BJ (cell line): Measurements from ENCODE around the gene LCNL1. TPM values are rescaled to one million over a fixed set of nuclear protein-coding genes. Genes with fewer than 3 reads are reported as not detected.
A peak's percentile ranks its signal among the peaks of the same experiment; 100 is the strongest.

Experiments used
- CTCF ChIA-PET: fragments of 350-600 bp; formaldehyde crosslinking; extraction: SDS; loops from one replicate; lab custom pipeline; 2021; ENCODE audit warnings: antibody characterized with exemption, inconsistent platforms; lab: Yijun Ruan, JAX
- POLR2A ChIA-PET: fragments of 300-600 bp; sonication (Branson Sonifier 250); formaldehyde crosslinking; extraction: SDS; loops from one replicate; lab custom pipeline; 2021; ENCODE audit warnings: antibody characterized with exemption; lab: Charles Lee
- DNase-seq: peaks from one replicate; pipeline ENCODE4 v3.0.0-alpha.2; 2011; ENCODE audit warnings: low read depth
- H3K27me3 ChIP-seq: 2 replicates; pipeline ENCODE4 v1.6.0; 2011; ENCODE audit warnings: low read length; ENCODE audit not compliant: control insufficient read depth, insufficient read depth
- H3K36me3 ChIP-seq: 2 replicates; pipeline ENCODE4 v1.5.1; 2011; ENCODE audit warnings: low read length; ENCODE audit not compliant: control insufficient read depth, insufficient read depth
- H3K4me3 ChIP-seq: 2 replicates; pipeline ENCODE4 v1.5.1; 2011; ENCODE audit warnings: low read depth, mild to moderate bottlenecking, control low read depth, low read length
- CTCF ChIP-seq: IDR thresholded peaks from 2 replicates; pipeline ENCODE4 v1.5.1; 2011; ENCODE audit warnings: low read depth, mild to moderate bottlenecking, control low read depth, inconsistent platforms, low read length, moderate library complexity; ENCODE audit not compliant: insufficient read depth
- polyA plus RNA-seq: library from polyadenylated mRNA; depleted of rRNA; stranded (reverse); fragments of >200 nt; gene quantifications from 2 replicates; pipeline ENCODE4 v1.2.3, GENCODE V29; 2011

The LCNL1 gene
- polyA plus RNA-seq, 1 experiment, result 0.01 TPM

- POLR2A ChIA-PET, result no interaction called here
- H3K4me3 ChIP-seq, result peak overlapping the region; percentile 64
Measured at GRCh38 chr9:137026828-137027227, 44.0 kb downstream of the LCNL1 start.

GRCh38 chr9:137027369-137028262 is 44.8 kb downstream of the LCNL1 start, which contains the start of gene ABCA2:
Gene ABCA2 (minus strand): TSS chr9:137028237. CDS start chr9:137028140, 97 bp downstream.
- POLR2A ChIA-PET, result interaction anchor here (0.6 kb wide), 1 partner anchor 43 kb away, joined by 3 read pairs; no protein-coding TSS in a partner anchor
- CTCF ChIA-PET, result interaction anchor here (0.7 to 10.7 kb wide), 18 partner anchors 8 to 235 kb away, joined by 3 to 50 read pairs (median 6); partner anchors contain the start of genes AJM1, CLIC3, RNF224 and SAPCD2
- H3K27me3 ChIP-seq, result no peaks in the 10 kb centered on the region

More at GRCh38 chr9:137026828-137027227, 44.0 kb downstream of the LCNL1 start:
- Histone ChIP-seq H3K36me3 (no peaks in the 10 kb centered on the region; the same call in 1 of the 2 replicates), H3K27me3 (no peaks in the 10 kb centered on the region)
- CTCF ChIA-PET, result interaction anchor here (0.7 to 10.7 kb wide), 10 partner anchors 9 to 238 kb away, joined by 3 to 50 read pairs (median 3); partner anchors contain the start of genes AJM1, CLIC3 and SAPCD2
- no peak for TF ChIP-seq CTCF
- no peak for DNase-seq

GRCh38 chr9:137028263-137029057 is 45.7 kb downstream of the LCNL1 start:
- DNase-seq, result no peak
- Histone ChIP-seq H3K27me3 (no peaks in the 10 kb centered on the region), H3K4me3 (peak overlapping the region; percentile 64), H3K36me3 (no peaks in the 10 kb centered on the region; the same call in 1 of the 2 replicates)
- POLR2A ChIA-PET, result no interaction called here
- peak; percentile 35 for TF ChIP-seq CTCF
- CTCF ChIA-PET, result interaction anchor here (0.7 to 10.7 kb wide), 57 partner anchors 8 to 299 kb away, joined by 3 to 50 read pairs (median 5); partner anchors contain the start of genes AJM1, CLIC3, MAN1B1 and NPDC1

More at GRCh38 chr9:137027369-137028262, 44.8 kb downstream of the LCNL1 start, which contains the start of gene ABCA2:
- no peak for DNase-seq
- H3K36me3 ChIP-seq, result no peaks in the 10 kb centered on the region; the same call in 1 of the 2 replicates
- TF ChIP-seq CTCF, result no peak
- peak within 1 kb of the TSS; percentile 64 for H3K4me3 ChIP-seq

GRCh38 chr9:137029058-137029936 is 46.5 kb downstream of the LCNL1 start:
- Histone ChIP-seq H3K27me3 (no peaks in the 10 kb centered on the region), H3K36me3 (no peaks in the 10 kb centered on the region; the same call in 1 of the 2 replicates), H3K4me3 (no peak overlapping the region; the same call in 1 of the 2 replicates)
- no peak for DNase-seq
- ChIA-PET CTCF (interaction anchor here (0.6 to 3.3 kb wide), 64 partner anchors 9 to 300 kb away, joined by 3 to 48 read pairs (median 4); partner anchors contain the start of genes AJM1, CLIC3, MAN1B1 and NPDC1), POLR2A (interaction anchor here (0.6 kb wide), 1 partner anchor 182 kb away, joined by 5 read pairs; no protein-coding TSS in a partner anchor)
- TF ChIP-seq CTCF, result peak; percentile 95
